HG03469 (cell line): Measurements from ENCODE around the gene CYSLTR1.
"Not testable (repeated sequence)": the region's sequence is repeated elsewhere in the genome, so short reads cannot be mapped to it uniquely, and the experiment has no call there.

Source experiments
- ATAC-seq: cut with Tn5 transposase; IDR thresholded peaks from one replicate; pipeline ENCODE4 v1.9.1; 2021; ENCODE audit warnings: mild to moderate bottlenecking, moderate library complexity, moderate number of reproducible peaks; ENCODE audit not compliant: unreplicated experiment

CYSLTR1 gene

DNA sequence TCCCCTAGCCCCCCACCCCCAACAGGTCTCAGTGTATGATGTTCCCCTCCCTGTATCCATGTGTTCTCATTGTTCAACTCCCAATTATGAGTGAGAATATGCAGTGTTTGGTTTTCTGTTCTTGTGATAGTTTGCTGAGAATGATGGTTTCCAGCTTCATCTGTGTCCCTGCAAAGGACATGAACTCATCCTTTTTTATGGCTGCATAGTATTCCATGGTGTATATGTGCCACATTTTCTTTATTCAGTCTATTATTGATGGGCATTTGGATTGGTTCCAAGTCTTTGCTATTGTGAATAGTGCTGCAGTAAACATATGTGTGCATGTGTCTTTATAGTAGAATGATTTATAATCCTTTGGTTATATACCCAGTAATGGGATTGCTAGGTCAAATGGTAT, 101.4 kb downstream of the CYSLTR1 start:
- ATAC-seq, result not testable (repeated sequence)
